Panc1 (cell line): ENCODE results near the gene ITPKB. TPM values are rescaled to one million over a fixed set of nuclear protein-coding genes. Genes with fewer than 3 reads are reported as not detected.

Experiments
- ATAC-seq: fragments of 200-7000 bp; cut with Tn5 transposase; 2 replicates; pipeline ENCODE4 v1.9.1; 2020; ENCODE audit warnings: mild to moderate bottlenecking, moderate library complexity
- BruUV-seq: library from RNA; stranded (reverse); fragments of 400-500 nt; replicated peaks from 2 replicates; lab custom pipeline; 2021; lab: Mats Ljungman, UMichigan
- CTCF ChIA-PET: fragments of 300-600 bp; sonication (Branson Sonifier 250); formaldehyde crosslinking; loops from one replicate; lab custom pipeline; 2022; ENCODE audit warnings: antibody characterized with exemption; lab: Charles Lee
- POLR2A ChIA-PET: fragments of 300-600 bp; sonication (Branson Sonifier 250); formaldehyde crosslinking; loops from one replicate; lab custom pipeline; 2022; ENCODE audit warnings: antibody characterized with exemption; lab: Charles Lee
- DNase-seq: peaks from one replicate; pipeline ENCODE4 v3.0.0-alpha.2; 2010; ENCODE audit warnings: low read depth, low spot score
- H3K27ac ChIP-seq: 2 replicates; pipeline ENCODE4 v1.5.1; 2011; ENCODE audit warnings: mild to moderate bottlenecking, low read length, inconsistent platforms
- H3K27me3 ChIP-seq: fragments of 200-500 bp; sonication (Bioruptor generic); 2 replicates; pipeline ENCODE4 v1.6.0; 2014; ENCODE audit warnings: low read length, inconsistent platforms; ENCODE audit not compliant: control insufficient read depth, insufficient read depth
- H3K36me3 ChIP-seq: fragments of 200-500 bp; sonication (Bioruptor generic); 2 replicates; pipeline ENCODE4 v1.5.1; 2014; ENCODE audit warnings: inconsistent platforms, mild to moderate bottlenecking, low read length, moderate library complexity; ENCODE audit not compliant: control insufficient read depth, insufficient read depth
- H3K4me1 ChIP-seq: 2 replicates; pipeline ENCODE4 v1.5.1; 2011; ENCODE audit warnings: inconsistent platforms, mild to moderate bottlenecking, low read length, moderate library complexity; ENCODE audit not compliant: control insufficient read depth, insufficient read depth
- H3K4me3 ChIP-seq, 2 experiments: 2 replicates each; pipeline ENCODE4 v1.5.1; 2011 to 2012; ENCODE audit warnings: low read depth in 2 of 2, low read length in 2 of 2, mild to moderate bottlenecking in 2 of 2, inconsistent platforms in 1 of 2, moderate library complexity in 1 of 2
- H3K9me3 ChIP-seq: fragments of 200-500 bp; sonication (Bioruptor generic); 2 replicates; pipeline ENCODE4 v1.5.1; 2014; ENCODE audit warnings: low read depth, mild to moderate bottlenecking, inconsistent platforms, low read length, moderate library complexity; ENCODE audit not compliant: control insufficient read depth, insufficient read depth
- POLR2AphosphoS5 ChIP-seq: IDR thresholded peaks from 2 replicates; pipeline ENCODE4 v1.6.1; 2012; ENCODE audit warnings: mild to moderate bottlenecking, low read depth, low read length, moderate library complexity
- SIN3A ChIP-seq: IDR thresholded peaks from 2 replicates; pipeline ENCODE4 v1.6.1; 2012; ENCODE audit warnings: low read depth, mild to moderate bottlenecking, low read length, moderate library complexity, borderline replicate concordance; ENCODE audit not compliant: insufficient read depth
- TCF7L2 ChIP-seq: IDR thresholded peaks from 2 replicates; pipeline ENCODE4 v1.6.1; 2011; ENCODE audit warnings: mild to moderate bottlenecking, low read depth, low read length, inconsistent platforms
- in situ Hi-C: cut with HindIII; loops from 2 replicates; pipeline ENCODE4 v1.10.0; 2016; ENCODE audit warnings: low sequenced_read_pairs, low pct_unique_long_range_greater_than_20kb
- intact Hi-C: fragments of 100-400 bp; cut with micrococcal nuclease; formaldehyde crosslinking; loops from one replicate; pipeline ENCODE4 v1.10.0; 2022; ENCODE audit not compliant: unreplicated experiment
- total RNA-seq: library from RNA; stranded (reverse); gene quantifications from one replicate; pipeline ENCODE4 v1.2.1, GENCODE V29; 2021; ENCODE audit not compliant: unreplicated experiment
- TF ChIP-seq, protein P1 (sequence below), 2 experiments: IDR thresholded peaks; 2 replicates each; pipeline ENCODE4 v1.6.1; 2011 to 2012; ENCODE audit warnings: low read depth in 2 of 2, control low read depth in 1 of 2, low read length in 1 of 2, mild to moderate bottlenecking in 1 of 2, moderate library complexity in 1 of 2; ENCODE audit not compliant: insufficient read depth in 1 of 2
- TF ChIP-seq, protein P2 (sequence below): fragments of 450-650 bp; IDR thresholded peaks from 2 replicates; pipeline ENCODE4 v1.5.1; 2017; ENCODE audit warnings: mild to moderate bottlenecking

ITPKB gene
- total RNA-seq, 1 experiment from 2014 or later, result 10.9 TPM

DNA sequence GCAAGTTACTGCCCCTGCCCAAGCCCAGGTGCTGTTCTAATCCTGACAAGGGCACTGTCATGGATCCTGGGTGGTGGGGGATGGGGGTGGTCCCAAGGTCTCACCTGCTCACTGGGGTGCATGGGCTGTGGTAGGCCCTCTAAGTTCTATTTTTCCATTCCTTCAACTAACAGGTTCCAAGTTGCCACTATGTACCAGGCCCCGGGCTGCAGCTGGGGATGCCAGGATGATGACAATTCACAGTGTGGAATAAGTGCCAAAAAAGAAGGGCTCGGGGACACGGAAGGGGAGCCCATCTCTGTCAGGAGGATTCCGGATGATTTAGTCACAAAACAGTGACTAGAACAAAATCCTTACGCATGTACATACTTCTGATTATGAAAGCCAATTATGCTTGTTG lies 114.6 kb downstream of the ITPKB start:
- ATAC-seq, result no peak
- TF ChIP-seq SIN3A (no peak), TCF7L2 (no peak), POLR2AphosphoS5 (no peak)
- TF ChIP-seq, protein P1, sequence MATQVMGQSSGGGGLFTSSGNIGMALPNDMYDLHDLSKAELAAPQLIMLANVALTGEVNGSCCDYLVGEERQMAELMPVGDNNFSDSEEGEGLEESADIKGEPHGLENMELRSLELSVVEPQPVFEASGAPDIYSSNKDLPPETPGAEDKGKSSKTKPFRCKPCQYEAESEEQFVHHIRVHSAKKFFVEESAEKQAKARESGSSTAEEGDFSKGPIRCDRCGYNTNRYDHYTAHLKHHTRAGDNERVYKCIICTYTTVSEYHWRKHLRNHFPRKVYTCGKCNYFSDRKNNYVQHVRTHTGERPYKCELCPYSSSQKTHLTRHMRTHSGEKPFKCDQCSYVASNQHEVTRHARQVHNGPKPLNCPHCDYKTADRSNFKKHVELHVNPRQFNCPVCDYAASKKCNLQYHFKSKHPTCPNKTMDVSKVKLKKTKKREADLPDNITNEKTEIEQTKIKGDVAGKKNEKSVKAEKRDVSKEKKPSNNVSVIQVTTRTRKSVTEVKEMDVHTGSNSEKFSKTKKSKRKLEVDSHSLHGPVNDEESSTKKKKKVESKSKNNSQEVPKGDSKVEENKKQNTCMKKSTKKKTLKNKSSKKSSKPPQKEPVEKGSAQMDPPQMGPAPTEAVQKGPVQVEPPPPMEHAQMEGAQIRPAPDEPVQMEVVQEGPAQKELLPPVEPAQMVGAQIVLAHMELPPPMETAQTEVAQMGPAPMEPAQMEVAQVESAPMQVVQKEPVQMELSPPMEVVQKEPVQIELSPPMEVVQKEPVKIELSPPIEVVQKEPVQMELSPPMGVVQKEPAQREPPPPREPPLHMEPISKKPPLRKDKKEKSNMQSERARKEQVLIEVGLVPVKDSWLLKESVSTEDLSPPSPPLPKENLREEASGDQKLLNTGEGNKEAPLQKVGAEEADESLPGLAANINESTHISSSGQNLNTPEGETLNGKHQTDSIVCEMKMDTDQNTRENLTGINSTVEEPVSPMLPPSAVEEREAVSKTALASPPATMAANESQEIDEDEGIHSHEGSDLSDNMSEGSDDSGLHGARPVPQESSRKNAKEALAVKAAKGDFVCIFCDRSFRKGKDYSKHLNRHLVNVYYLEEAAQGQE (IDR thresholded peaks at IDR 0.05; ENCODE audit: insufficient read depth in 1 of 2, low read depth in 2 of 2, low read length in 1 of 2), result no peak
- TF ChIP-seq, protein P2, sequence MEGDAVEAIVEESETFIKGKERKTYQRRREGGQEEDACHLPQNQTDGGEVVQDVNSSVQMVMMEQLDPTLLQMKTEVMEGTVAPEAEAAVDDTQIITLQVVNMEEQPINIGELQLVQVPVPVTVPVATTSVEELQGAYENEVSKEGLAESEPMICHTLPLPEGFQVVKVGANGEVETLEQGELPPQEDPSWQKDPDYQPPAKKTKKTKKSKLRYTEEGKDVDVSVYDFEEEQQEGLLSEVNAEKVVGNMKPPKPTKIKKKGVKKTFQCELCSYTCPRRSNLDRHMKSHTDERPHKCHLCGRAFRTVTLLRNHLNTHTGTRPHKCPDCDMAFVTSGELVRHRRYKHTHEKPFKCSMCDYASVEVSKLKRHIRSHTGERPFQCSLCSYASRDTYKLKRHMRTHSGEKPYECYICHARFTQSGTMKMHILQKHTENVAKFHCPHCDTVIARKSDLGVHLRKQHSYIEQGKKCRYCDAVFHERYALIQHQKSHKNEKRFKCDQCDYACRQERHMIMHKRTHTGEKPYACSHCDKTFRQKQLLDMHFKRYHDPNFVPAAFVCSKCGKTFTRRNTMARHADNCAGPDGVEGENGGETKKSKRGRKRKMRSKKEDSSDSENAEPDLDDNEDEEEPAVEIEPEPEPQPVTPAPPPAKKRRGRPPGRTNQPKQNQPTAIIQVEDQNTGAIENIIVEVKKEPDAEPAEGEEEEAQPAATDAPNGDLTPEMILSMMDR, result no peak
- intact Hi-C loops, result no loop called here
- in situ Hi-C loops, result no loop called here
- Histone ChIP-seq H3K27me3 (no peaks in the 10 kb centered on the region), H3K36me3 (no peaks in the 10 kb centered on the region), H3K4me1 (no peaks in the 10 kb centered on the region), H3K4me3 (no peak overlapping the region), H3K27ac (no peak overlapping the region), H3K9me3 (no peaks in the 10 kb centered on the region)
- no TSS peak for BruUV-seq
- ChIA-PET CTCF (interaction anchor here (0.6 to 0.7 kb wide), 3 partner anchors 31 to 222 kb away, joined by 5 to 8 read pairs (median 8); no protein-coding TSS in a partner anchor), POLR2A (no interaction called here)
- DNase-seq, result no peak

DNA sequence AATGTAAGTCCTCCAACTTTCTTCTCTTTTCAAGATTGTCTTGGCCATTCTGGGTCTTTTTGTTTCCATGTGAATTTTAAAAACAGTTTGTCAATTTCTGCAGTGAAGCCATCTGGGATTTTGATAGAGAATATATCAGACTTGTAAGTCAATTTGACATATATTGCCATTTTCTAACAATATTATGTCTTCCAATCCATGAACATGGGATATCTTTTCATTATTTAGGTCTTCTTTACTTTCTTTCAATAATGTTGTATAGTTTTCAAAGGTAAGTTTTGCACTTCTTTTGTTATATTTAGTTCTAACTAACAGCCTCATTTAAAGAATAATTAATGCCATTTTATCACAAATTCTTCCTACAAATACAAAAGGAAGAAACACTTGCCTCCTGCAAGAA lies 117.1 kb downstream of the ITPKB start:
- Histone ChIP-seq H3K4me3 (no peak overlapping the region), H3K4me1 (no peaks in the 10 kb centered on the region), H3K36me3 (no peaks in the 10 kb centered on the region), H3K9me3 (no peaks in the 10 kb centered on the region), H3K27me3 (no peaks in the 10 kb centered on the region), H3K27ac (no peak overlapping the region)
- no TSS peak for BruUV-seq
- ChIA-PET POLR2A (no interaction called here), CTCF (no interaction called here)
- in situ Hi-C loops (no loop called here), intact Hi-C loops (no loop called here)
- no peak for ATAC-seq
- TF ChIP-seq POLR2AphosphoS5, result no peak
- DNase-seq, result no peak

DNA sequence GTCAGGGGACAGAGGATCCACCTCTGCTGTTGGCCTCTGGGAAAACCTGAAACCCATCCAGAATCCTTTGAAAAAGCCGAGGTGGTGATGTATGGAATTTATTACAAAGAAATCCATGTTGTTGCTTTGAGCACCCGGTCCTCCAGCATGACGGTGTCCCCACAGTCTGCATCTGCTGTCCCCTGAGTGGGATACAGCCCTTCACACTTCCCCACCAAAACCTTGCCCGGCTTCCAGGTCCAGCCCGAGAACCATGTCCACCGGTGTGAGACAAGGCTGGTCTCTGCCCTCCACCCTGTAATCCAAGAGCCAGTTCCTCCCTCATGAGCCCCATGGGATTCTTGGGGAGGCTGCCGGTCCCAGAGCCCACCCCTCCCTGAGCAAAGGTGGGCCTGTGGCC lies 120.1 kb downstream of the ITPKB start:
- no TSS peak for BruUV-seq

More for the DNA sequence above, 120.1 kb downstream of the ITPKB start:
- POLR2A ChIA-PET, result no interaction called here
- ATAC-seq, result no peak
- in situ Hi-C loops (no loop called here), intact Hi-C loops (no loop called here)
- Histone ChIP-seq H3K9me3 (no peaks in the 10 kb centered on the region), H3K36me3 (no peaks in the 10 kb centered on the region), H3K27ac (no peak overlapping the region), H3K27me3 (peaks cover 2% of the 10 kb centered on the region), H3K4me3 (no peak overlapping the region), H3K4me1 (no peaks in the 10 kb centered on the region)
- TF ChIP-seq, protein P1 (IDR thresholded peaks at IDR 0.05; ENCODE audit: insufficient read depth in 1 of 2, low read depth in 2 of 2, low read length in 1 of 2), result no peak
- TF ChIP-seq POLR2AphosphoS5 (no peak), SIN3A (no peak), TCF7L2 (no peak)
- TF ChIP-seq, protein P2, result no peak
- CTCF ChIA-PET, result no interaction called here
- no peak for DNase-seq
